K562 (cell line): Measurements from ENCODE around the gene GNAT2. TPM values are rescaled to one million over a fixed set of nuclear protein-coding genes. Genes with fewer than 3 reads are reported as not detected.

ENCODE experiments used
- ATAC-seq: fragments of 200-7000 bp; cut with Tn5 transposase; 3 replicates; pipeline ENCODE4 v1.9.1; 2020; ENCODE audit warnings: moderate library complexity
- BruUV-seq: library from RNA; stranded (reverse); fragments of 400-500 nt; replicated peaks from 2 replicates; lab custom pipeline; 2021; lab: Mats Ljungman, UMichigan
- CTCF ChIA-PET: fragments of 300-600 bp; formaldehyde crosslinking; extraction: SDS; loops from one replicate; lab custom pipeline; 2021; ENCODE audit warnings: low intra/inter-chr PET ratio; lab: Yijun Ruan, JAX
- POLR2A ChIA-PET: fragments of 300-600, 350-650 bp; sonication (Branson Sonifier 250); formaldehyde crosslinking; extraction: SDS; loops from one replicate; lab custom pipeline; 2021; ENCODE audit warnings: antibody characterized with exemption, inconsistent platforms; lab: Yijun Ruan, JAX
- DNase-seq, 4 experiments: peaks; one replicate each; pipeline versions ENCODE4 v3.0.0 to v3.0.0-alpha.2; 2011 to 2018; ENCODE audit warnings: low spot score in 3 of 4, mixed read lengths in 3 of 4; ENCODE audit errors: extremely low read depth in 1 of 4
- FAIRE-seq: peaks from 2 replicates; lab custom pipeline; 2011; peaks lifted over from hg19 to GRCh38; lab: Jason Lieb, UNC
- H2AFZ ChIP-seq: 2 replicates; pipeline ENCODE4 v1.6.0; 2011; ENCODE audit warnings: low read depth, low read length, control low read depth, inconsistent platforms
- H3K27ac ChIP-seq: fragments of 200-600 bp; 3 replicates; pipeline ENCODE4 v1.8.0; 2011; ENCODE audit warnings: low read depth, mild to moderate bottlenecking, control low read depth, inconsistent platforms, low read length, moderate library complexity, mixed read lengths; ENCODE audit errors: extremely low read depth
- H3K27me3 ChIP-seq, 2 experiments: fragments of 300-600 bp in 1 of 2; 2 replicates in 1 of 2; 3 replicates in 1 of 2; pipeline versions ENCODE4 v1.6.0 to v1.8.0; 2011; ENCODE audit warnings: inconsistent platforms in 2 of 2, low read length in 2 of 2, mild to moderate bottlenecking in 1 of 2, mixed read lengths in 1 of 2, moderate library complexity in 1 of 2; ENCODE audit not compliant: control insufficient read depth in 2 of 2, insufficient read depth in 2 of 2
- H3K36me3 ChIP-seq: fragments of 300-600 bp; 3 replicates; pipeline ENCODE4 v1.8.0; 2011; ENCODE audit warnings: mild to moderate bottlenecking, low read length, inconsistent platforms; ENCODE audit not compliant: control insufficient read depth, insufficient read depth
- H3K4me1 ChIP-seq, 2 experiments: fragments of 200-600 bp in 1 of 2; replicated peaks in 1 of 2; 2 replicates in 1 of 2; 3 replicates in 1 of 2; pipeline versions ENCODE4 v1.5.1 to v1.8.0; 2011; ENCODE audit warnings: inconsistent platforms in 2 of 2, low read length in 2 of 2, mild to moderate bottlenecking in 1 of 2, mixed read lengths in 1 of 2, moderate library complexity in 1 of 2; ENCODE audit not compliant: control insufficient read depth in 2 of 2, insufficient read depth in 2 of 2
- H3K4me2 ChIP-seq: 2 replicates; pipeline ENCODE4 v1.6.1; 2011; ENCODE audit warnings: low read length, control low read depth, inconsistent platforms, mixed read lengths; ENCODE audit not compliant: insufficient read depth
- H3K4me3 ChIP-seq: fragments of 200-600 bp; sonication (generic), shearing (Covaris generic); 2 replicates; pipeline ENCODE4 v1.5.1; 2016; ENCODE audit warnings: control low read depth, inconsistent platforms
- H3K79me2 ChIP-seq: fragments of 200-600 bp; 3 replicates; pipeline ENCODE4 v1.8.0; 2011; ENCODE audit warnings: low read length, inconsistent platforms; ENCODE audit not compliant: control insufficient read depth, insufficient read depth
- H3K9ac ChIP-seq, 2 experiments: 2 replicates each; pipeline versions ENCODE4 v1.6.0 to v1.6.1; 2011; ENCODE audit warnings: low read depth in 2 of 2, low read length in 2 of 2, control low read depth in 1 of 2, inconsistent platforms in 1 of 2, mild to moderate bottlenecking in 1 of 2, mixed read lengths in 1 of 2; ENCODE audit not compliant: insufficient read depth in 1 of 2
- H3K9me1 ChIP-seq: one replicate; pipeline ENCODE4 v1.6.0; 2011; ENCODE audit warnings: inconsistent platforms, mild to moderate bottlenecking, low read length, moderate library complexity; ENCODE audit not compliant: control insufficient read depth, insufficient read depth
- H3K9me3 ChIP-seq: replicated peaks from 2 replicates; pipeline ENCODE4 v1.5.1; 2011; ENCODE audit warnings: low read depth, low read length, inconsistent platforms; ENCODE audit not compliant: control insufficient read depth, insufficient read depth
- H4K20me1 ChIP-seq: replicated peaks from 2 replicates; pipeline ENCODE4 v1.6.1; 2011; ENCODE audit warnings: low read length, inconsistent platforms, mixed read lengths; ENCODE audit not compliant: control insufficient read depth, insufficient read depth
- ARID1B ChIP-seq: fragments of 450-650 bp; IDR thresholded peaks from 2 replicates; pipeline ENCODE4 v1.6.1; 2016; ENCODE audit warnings: antibody characterized with exemption, mild to moderate bottlenecking, inconsistent platforms
- BHLHE40 ChIP-seq: IDR thresholded peaks from 2 replicates; pipeline ENCODE4 v1.6.1; 2011; ENCODE audit warnings: low read length, improper control_type of control experiment
- FOXK1 ChIP-seq: sonication (generic); formaldehyde crosslinking; IDR thresholded peaks from 2 replicates; pipeline ENCODE4 v1.8.0; 2022; ENCODE audit warnings: missing genetic modification reagents, mild to moderate bottlenecking, borderline replicate concordance
- HNRNPK ChIP-seq: fragments of 200-400 bp; formaldehyde crosslinking; IDR thresholded peaks from one replicate; pipeline ENCODE4 v1.6.1; 2018; ENCODE audit warnings: mild to moderate bottlenecking, low read depth, low read length; ENCODE audit not compliant: poor library complexity, severe bottlenecking
- MBD2 ChIP-seq: sonication (generic); IDR thresholded peaks from 2 replicates; pipeline ENCODE4 v1.6.1; 2016; ENCODE audit warnings: low read depth, borderline replicate concordance
- NCOR1 ChIP-seq: fragments of 450-650 bp; IDR thresholded peaks from 2 replicates; pipeline ENCODE4 v1.6.1; 2016; ENCODE audit warnings: mild to moderate bottlenecking, moderate library complexity
- POLR3A ChIP-seq: IDR thresholded peaks from 2 replicates; pipeline ENCODE4 v1.6.1; 2011; ENCODE audit warnings: borderline replicate concordance, mild to moderate bottlenecking, moderate library complexity; ENCODE audit not compliant: insufficient read length, insufficient read depth; ENCODE audit errors: extremely low read depth
- RAD21 ChIP-seq, 2 experiments: fragments of 250-450 bp in 1 of 2; fragments of 450-650 bp in 1 of 2; sonication (Bioruptor Pico) in 1 of 2; formaldehyde crosslinking in 1 of 2; IDR thresholded peaks in 1 of 2; conservative IDR thresholded peaks in 1 of 2; 2 replicates each; pipeline versions ENCODE4 v1.4.0 to v1.8.0; 2020 to 2022; ENCODE audit warnings: mild to moderate bottlenecking in 2 of 2, moderate library complexity in 1 of 2
- RBM39 ChIP-seq: fragments of 200-400 bp; formaldehyde crosslinking; optimal IDR thresholded peaks from 2 replicates; pipeline ENCODE3; 2018; ENCODE audit warnings: low read depth, low read length
- SMAD1 ChIP-seq: fragments of 150-350 bp; IDR thresholded peaks from 2 replicates; pipeline ENCODE4 v1.6.1; 2014; ENCODE audit warnings: low read length, low read depth; ENCODE audit not compliant: partially characterized antibody
- SMAD2 ChIP-seq: fragments of 150-350 bp; IDR thresholded peaks from 2 replicates; pipeline ENCODE4 v1.6.1; 2014; ENCODE audit warnings: low read depth, mild to moderate bottlenecking, low read length
- SNRNP70 ChIP-seq: fragments of 200-400 bp; formaldehyde crosslinking; optimal IDR thresholded peaks from 2 replicates; pipeline ENCODE3; 2017; ENCODE audit warnings: low read depth, low read length
- SOX6 ChIP-seq: fragments of 450-650 bp; IDR thresholded peaks from 2 replicates; pipeline ENCODE4 v1.6.1; 2014; ENCODE audit warnings: mild to moderate bottlenecking
- SRSF3 ChIP-seq: fragments of 200-400 bp; formaldehyde crosslinking; IDR thresholded peaks from 2 replicates; pipeline ENCODE4 v1.6.1; 2016; ENCODE audit warnings: mild to moderate bottlenecking, low read length, moderate library complexity; ENCODE audit not compliant: insufficient read depth
- TSC22D4 ChIP-seq: fragments of 450-650 bp; IDR thresholded peaks from 2 replicates; pipeline ENCODE4 v1.6.1; 2016; ENCODE audit warnings: missing genetic modification characterization, missing biosample characterization, control low read depth
- ZFP36 ChIP-seq: fragments of 150-350 bp; IDR thresholded peaks from 2 replicates; pipeline ENCODE4 v1.6.1; 2018; ENCODE audit warnings: low read length, low read depth; ENCODE audit not compliant: partially characterized antibody
- ZNF146 ChIP-seq: IDR thresholded peaks from one replicate; pipeline ENCODE4 v1.6.1; 2018; ENCODE audit warnings: missing compliant biosample characterization; ENCODE audit not compliant: unreplicated experiment
- ZNF41 ChIP-seq: fragments of 250-450 bp; sonication (Bioruptor Pico); conservative IDR thresholded peaks from 2 replicates; pipeline ENCODE4 v1.4.0; 2020; ENCODE audit warnings: mild to moderate bottlenecking
- ZNF431 ChIP-seq: sonication (generic); formaldehyde crosslinking; IDR thresholded peaks from 2 replicates; pipeline ENCODE4 v1.8.0; 2022; ENCODE audit warnings: mild to moderate bottlenecking, missing genetic modification reagents
- WGBS: fragments of 100-300 bp; shearing (Covaris generic); methylation state at CpG from one replicate; pipeline ENCODE4 v1.1.6; 2016; ENCODE audit warnings: low coverage, mixed read lengths; ENCODE audit not compliant: insufficient coverage; ENCODE audit errors: missing lambda C conversion rate; 5-methylcytosine and 5-hydroxymethylcytosine counted together
- in situ Hi-C: fragments of 300-500 bp; cut with MboI; formaldehyde crosslinking; loops from 4 replicates; pipeline ENCODE4 v1.15.0; 2018; ENCODE audit warnings: inconsistent platforms, mixed read lengths
- intact Hi-C: fragments of 100-400 bp; cut with micrococcal nuclease; formaldehyde crosslinking; loops from 2 replicates; pipeline ENCODE4 v1.14.2; 2022
- polyA plus RNA-seq, 8 experiments: library from polyadenylated mRNA; depleted of rRNA in 4 of 8; stranded (reverse) in 5 of 8; unstranded in 3 of 8; fragments of >200 nt; fragmentation: Nextera tagmentation in 2 of 8; fragmentation: Illumina TruSeq in 1 of 8; extraction: Ambion mirVana in 2 of 8; extraction: Trizol in 1 of 8; gene quantifications; 2 replicates each; pipeline versions ENCODE4 v1.2.1 to v1.2.3, GENCODE V29; 2011 to 2014; ENCODE audit warnings: inconsistent platforms in 1 of 8, missing spikeins in 1 of 8
- total RNA-seq, 7 experiments: library from RNA; depleted of rRNA in 6 of 7; stranded (reverse); fragments of >200 nt in 6 of 7; fragmentation: Illumina TruSeq in 2 of 7; extraction: Trizol in 2 of 7; gene quantifications; 2 replicates each; pipeline versions ENCODE4 v1.2.1 to v1.2.3, GENCODE V29; 2011 to 2021; ENCODE audit warnings: low replicate concordance in 1 of 7
- TF ChIP-seq, protein P1 (sequence below): fragments of 250-450 bp; sonication (Bioruptor Pico); IDR thresholded peaks from 2 replicates; pipeline ENCODE4 v1.8.0; 2022; ENCODE audit warnings: moderate library complexity, mild to moderate bottlenecking, inconsistent platforms
- TF ChIP-seq, protein P2 (sequence below): IDR thresholded peaks from 2 replicates; pipeline ENCODE4 v1.6.1; 2016; ENCODE audit warnings: missing genetic modification characterization, missing compliant biosample characterization

The GNAT2 gene
- total and polyA plus RNA-seq, 9 of the 15 experiments (the other 6 are each of a cell fraction or from before 2014, with no cell fraction given) = 0.06 to 0.52 (median 0.24) TPM; not detected in 1

DNA sequence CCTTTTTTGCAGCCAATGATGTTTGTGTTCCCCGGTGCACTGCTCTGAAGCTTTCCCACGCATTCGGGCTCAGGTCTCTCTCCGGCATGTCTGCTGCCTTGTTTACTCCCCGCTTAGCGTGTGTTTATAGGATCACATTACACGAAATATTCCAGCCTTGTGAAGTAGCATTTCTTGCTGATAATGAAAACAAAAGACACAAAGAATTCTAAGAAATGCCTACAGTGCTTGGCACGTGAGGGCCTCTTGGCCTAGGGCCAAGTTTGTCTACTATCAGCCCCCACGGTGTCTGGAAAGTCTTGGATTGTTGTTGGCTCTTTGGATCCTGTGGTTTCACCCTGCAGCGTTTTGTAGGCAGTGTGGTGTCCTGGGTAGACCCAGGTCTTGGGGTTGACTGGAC lies 25.3 kb upstream of the GNAT2 start:
- ChIA-PET CTCF (interaction anchor here (0.6 to 6.9 kb wide), 3 partner anchors 129 to 415 kb away, joined by 3 to 77 read pairs (median 15); partner anchors contain the start of gene AHCYL1), POLR2A (interaction anchor here (1.1 kb wide), 1 partner anchor 11 kb away, joined by 3 read pairs; the partner anchor contains the start of gene GSTM4)
- H3K9me1 ChIP-seq = no peaks in the 10 kb centered on the region
- no peak for FAIRE-seq
- ATAC-seq = no peak
- H3K4me1 ChIP-seq = peaks cover 15 to 36% of the 10 kb centered on the region in 2 experiments; a peak in 4 of 5 replicates
- H3K36me3 ChIP-seq = no peaks in the 10 kb centered on the region
- H3K27me3 ChIP-seq = no peaks in the 10 kb centered on the region
- H3K79me2 ChIP-seq = no peaks in the 10 kb centered on the region
- H3K9ac ChIP-seq = no peak overlapping the region
- H3K4me3 ChIP-seq = no peak overlapping the region
- no peaks in the 10 kb centered on the region; the same call in 1 of the 2 replicates for H3K9me3 ChIP-seq
- DNase-seq = peak in 1 of 4 experiments; percentile 64
- no TSS peak for BruUV-seq
- H4K20me1 ChIP-seq = no peaks in the 10 kb centered on the region
- peak overlapping the region; percentile 56 for H2AFZ ChIP-seq
- intact Hi-C loops = loop anchor here (5.0 to 10.0 kb wide), 2 partner anchors 58 to 470 kb away; partner anchors contain the start of gene UBL4B
- WGBS = 13% methylated on average over 10 of the region's 10 CpGs
- in situ Hi-C loops = loop anchor here (5.0 to 10.0 kb wide), 3 partner anchors 128 to 370 kb away; no protein-coding TSS in a partner anchor
- peak overlapping the region; percentile 31 for H3K4me2 ChIP-seq
- H3K27ac ChIP-seq = no peak overlapping the region
- TF ChIP-seq NCOR1 (peak; percentile 32; the same call in 1 of the 2 replicates), SOX6 (peak; percentile 90), ZNF41 (no peak), ARID1B (peak; percentile 22; the same call in 1 of the 2 replicates), SNRNP70 (no peak), POLR3A (no peak), MBD2 (no peak), SMAD2 (no peak), SRSF3 (no peak), HNRNPK (no peak), RAD21 (CRISPR knock-in tag; conservative IDR thresholded peaks at IDR 0.05 in 1 of 2, IDR thresholded peaks at IDR 0.05 in 1 of 2) (0 out of 4 replicates have a peak, but pooled peaks of 1 of the 2 experiments have one; percentile 20), RBM39 (no peak), FOXK1 (CRISPR knock-in tag) (no peak), BHLHE40 (peak; percentile 93), ZNF146 (no peak), ZNF431 (no peak), TSC22D4 (no peak), SMAD1 (peak; percentile 77), ZFP36 (peak; percentile 20)
- TF ChIP-seq, protein P1, sequence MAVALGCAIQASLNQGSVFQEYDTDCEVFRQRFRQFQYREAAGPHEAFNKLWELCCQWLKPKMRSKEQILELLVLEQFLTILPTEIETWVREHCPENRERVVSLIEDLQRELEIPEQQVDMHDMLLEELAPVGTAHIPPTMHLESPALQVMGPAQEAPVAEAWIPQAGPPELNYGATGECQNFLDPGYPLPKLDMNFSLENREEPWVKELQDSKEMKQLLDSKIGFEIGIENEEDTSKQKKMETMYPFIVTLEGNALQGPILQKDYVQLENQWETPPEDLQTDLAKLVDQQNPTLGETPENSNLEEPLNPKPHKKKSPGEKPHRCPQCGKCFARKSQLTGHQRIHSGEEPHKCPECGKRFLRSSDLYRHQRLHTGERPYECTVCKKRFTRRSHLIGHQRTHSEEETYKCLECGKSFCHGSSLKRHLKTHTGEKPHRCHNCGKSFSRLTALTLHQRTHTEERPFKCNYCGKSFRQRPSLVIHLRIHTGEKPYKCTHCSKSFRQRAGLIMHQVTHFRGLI (CRISPR knock-in tag) = no peak
- TF ChIP-seq, protein P2, sequence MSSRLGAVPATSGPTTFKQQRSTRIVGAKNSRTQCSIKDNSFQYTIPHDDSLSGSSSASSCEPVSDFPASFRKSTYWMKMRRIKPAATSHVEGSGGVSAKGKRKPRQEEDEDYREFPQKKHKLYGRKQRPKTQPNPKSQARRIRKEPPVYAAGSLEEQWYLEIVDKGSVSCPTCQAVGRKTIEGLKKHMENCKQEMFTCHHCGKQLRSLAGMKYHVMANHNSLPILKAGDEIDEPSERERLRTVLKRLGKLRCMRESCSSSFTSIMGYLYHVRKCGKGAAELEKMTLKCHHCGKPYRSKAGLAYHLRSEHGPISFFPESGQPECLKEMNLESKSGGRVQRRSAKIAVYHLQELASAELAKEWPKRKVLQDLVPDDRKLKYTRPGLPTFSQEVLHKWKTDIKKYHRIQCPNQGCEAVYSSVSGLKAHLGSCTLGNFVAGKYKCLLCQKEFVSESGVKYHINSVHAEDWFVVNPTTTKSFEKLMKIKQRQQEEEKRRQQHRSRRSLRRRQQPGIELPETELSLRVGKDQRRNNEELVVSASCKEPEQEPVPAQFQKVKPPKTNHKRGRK = no peak
